NCI-H146 treated with DMSO at 0.1 percent for 48 hours (cell line): ENCODE measurements around the gene QSOX1.

Experiments used
- DNase-seq: peaks from one replicate; lab custom pipeline; 2025; ENCODE audit not compliant: unreplicated experiment; lab: John Stamatoyannopoulos, UW

Gene QSOX1

DNA sequence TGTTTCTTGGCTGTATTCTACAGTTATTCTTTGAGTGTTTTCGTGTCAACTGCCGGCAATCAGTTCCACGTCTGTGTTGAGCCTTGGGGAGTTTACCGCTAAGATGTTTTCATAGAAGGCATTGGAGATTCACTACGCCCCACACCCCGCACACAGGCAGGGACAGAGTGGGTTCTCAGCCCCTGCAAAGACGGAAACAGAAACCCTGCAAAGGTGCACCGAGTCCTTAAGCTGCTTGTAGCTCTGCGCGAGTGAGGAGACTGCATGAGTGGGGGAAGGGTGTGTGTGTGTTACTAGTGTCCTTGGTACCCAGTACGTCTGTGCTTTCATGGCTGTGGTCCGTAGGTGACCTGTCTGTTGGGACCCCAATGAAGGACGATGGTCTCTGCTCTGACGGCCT is 77.3 kb downstream of the QSOX1 start:
- DNase-seq, result no peak

DNA sequence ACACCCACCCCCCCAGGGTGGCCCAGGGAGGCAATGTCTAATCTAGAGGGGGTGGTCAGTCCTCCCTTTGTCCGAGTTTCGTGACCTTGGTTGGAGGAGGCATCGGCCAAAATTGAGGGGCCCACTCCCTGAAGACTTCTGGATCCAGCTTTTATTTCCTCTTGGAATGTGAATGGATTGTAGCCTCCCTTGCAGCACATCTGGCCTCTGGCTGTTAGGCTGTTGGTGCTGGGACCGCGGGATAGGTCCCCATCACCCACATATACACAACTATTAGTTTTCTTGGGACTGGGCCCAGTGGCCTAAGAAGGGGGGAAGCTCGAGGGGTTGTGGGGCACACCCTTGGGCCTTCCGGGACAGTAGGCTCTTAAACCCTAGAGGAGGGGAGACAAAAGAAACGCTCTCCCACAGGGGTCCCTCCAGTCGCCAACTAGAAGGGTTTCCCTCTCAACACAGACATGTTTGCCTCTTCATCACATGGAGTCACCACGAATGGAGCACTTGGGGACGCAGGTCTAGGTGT is 77.9 kb downstream of the QSOX1 start:
- no peak for DNase-seq

- DNase-seq, result no peak
These were observed 78.7 kb downstream of the QSOX1 start for GRCh38 chr1:180233191-180234011.

- no peak for DNase-seq
These were observed 79.9 kb downstream of the QSOX1 start for GRCh38 chr1:180234369-180235076.

DNA sequence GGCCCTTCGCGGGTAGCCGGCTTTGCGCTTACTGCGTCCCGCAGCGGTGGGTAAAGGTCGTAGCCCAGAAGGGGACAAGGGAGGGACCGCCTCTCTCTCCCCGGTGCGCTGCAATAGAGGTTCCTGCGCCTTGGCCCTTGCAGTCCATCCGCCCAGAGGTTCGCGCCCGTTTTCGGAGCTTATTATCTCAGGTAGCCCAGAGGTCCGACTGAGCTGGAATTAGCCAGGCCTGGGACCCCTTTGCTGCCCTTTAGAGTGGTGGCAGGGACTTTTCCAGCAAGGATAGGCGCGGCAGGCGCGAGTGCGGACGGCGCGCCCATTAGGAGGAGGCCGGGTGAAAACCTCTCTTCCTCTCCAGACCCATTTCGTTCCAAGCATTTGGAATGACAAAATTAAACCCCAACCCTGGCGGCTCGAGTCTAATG is 80.4 kb downstream of the QSOX1 start:
- DNase-seq, result no peak

- no peak for DNase-seq
These were observed 81.0 kb downstream of the QSOX1 start for GRCh38 chr1:180235502-180236239.

DNA sequence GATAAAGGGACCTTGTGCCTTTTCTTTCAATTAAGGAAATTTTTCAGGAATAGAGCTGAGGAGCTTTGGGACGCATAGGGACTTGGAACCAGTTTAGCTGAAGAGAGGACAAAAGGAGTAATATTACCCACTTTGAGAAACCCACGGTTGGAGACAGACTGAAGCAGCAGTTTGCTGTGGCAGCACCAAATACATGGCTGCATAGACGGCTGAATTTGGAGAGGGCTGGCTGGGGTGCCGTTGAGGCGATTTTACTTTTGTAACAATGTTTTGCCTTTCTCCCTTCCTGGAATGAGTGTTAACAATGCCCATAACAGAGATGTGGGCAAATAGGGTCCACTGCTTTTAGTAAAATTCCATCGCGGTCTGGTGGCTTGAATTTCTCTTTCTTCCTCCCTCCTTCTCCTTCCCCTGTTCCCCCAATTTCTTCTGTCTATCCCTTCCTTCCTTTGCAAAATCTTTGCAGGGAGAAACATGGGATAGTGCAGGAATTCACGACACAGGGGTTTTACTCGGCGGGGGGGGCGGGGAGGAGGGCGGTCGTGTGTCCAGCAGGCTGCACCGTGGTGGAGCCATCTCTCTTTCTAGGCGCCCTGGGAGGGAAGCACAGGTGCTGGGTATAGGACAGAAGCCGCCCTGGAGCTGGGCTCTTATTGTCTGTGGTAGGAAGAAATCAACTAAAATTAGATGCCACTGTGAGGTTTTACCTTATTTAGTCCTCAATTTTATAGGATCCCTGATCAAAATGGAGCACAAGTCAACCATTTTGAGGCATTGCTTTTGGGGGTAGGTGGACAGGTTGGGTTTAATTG is 82.2 kb downstream of the QSOX1 start:
- DNase-seq, result no peak

DNA sequence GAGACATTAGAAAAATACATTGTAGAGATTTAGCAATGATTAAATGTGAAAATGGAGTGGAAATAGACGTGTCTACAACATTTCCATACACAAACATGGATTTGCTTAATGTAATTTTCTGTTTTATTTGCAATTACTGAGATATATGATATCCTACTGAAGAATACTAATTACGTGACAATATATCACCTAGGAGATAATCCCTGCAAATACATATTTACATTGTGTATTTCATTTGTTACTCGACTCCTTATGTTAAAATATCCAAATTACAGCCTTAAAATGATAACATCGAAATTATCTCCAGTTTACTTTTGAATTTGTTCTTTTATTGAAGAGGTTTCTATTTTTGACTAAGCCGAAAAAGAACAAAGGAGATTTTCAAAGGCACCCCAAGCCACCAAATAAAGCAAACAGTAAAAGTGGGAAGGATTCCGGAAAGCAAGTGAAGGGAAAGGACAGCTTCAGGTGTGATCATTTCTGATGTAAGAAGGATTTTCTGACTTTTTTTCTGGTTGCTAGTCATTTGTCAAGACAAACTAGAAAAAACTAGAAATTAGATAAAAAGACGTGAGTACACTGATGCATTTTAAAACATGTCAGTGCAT is 83.3 kb downstream of the QSOX1 start:
- peak; percentile 93 for DNase-seq

DNA sequence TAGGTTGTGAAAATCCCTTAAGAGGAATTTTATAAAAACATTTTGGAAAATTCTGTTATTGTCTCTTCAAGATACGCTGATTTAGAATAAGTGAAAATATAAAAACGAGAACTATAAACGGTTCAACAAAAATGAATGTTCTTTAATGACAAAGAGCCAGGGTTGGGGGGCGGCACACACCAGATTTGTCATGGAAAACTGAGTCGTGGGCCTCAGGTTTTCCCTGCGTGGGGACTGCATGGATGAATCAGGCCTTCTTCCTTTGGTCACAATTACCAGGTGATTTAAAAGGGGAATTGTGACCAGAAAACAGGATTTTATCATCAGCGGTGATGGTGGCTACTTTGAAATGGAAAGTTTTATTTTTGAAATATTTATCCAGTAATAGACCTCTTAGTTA is 84.0 kb downstream of the QSOX1 start:
- no peak for DNase-seq

DNA sequence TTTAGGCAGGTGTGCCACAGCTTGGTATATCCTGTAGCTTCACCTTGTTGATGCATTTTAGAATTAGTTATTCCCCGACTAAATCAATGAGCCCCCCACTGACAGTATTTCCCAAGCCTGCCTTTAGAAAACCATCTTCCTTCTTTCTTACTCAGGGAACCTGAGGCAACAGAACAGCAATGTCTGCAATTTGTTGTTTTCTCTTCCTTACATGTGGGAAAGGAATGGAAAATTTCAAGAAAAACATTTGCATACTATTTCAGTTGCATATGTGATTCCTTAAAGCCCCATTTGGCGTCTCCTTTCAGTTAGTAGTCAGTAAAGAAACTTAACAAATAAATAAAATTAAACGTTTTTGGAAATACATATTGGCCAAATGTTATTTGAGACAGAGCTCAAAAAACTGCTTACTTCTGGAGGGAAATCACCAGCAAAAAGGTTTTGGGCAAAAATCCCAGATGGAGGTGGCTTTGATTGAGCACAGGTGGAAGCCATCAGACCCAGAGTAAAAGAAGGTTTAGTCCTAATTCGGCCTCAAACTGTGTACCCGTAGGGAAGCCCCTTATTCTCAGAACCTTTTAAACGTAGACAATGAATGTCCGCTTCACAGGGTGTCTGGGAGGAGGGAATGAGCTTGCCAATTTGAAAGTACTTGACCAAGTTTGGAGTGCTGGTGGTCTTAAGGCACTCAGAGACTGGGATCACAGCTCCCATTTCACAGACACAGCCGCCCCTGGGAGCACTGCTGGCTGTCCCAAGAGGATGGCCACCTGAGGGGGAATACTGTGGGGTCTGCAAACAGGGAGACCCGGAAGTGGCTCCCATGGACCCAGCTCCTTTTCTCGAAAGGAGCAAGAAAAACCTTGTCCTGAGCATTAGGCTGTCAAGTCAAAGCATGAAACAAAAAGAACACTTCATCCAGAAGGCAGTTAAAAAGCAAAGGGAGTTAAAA is 84.8 kb downstream of the QSOX1 start:
- no peak for DNase-seq

- DNase-seq, result no peak
These were observed 87.3 kb downstream of the QSOX1 start for GRCh38 chr1:180241716-180242544.

DNA sequence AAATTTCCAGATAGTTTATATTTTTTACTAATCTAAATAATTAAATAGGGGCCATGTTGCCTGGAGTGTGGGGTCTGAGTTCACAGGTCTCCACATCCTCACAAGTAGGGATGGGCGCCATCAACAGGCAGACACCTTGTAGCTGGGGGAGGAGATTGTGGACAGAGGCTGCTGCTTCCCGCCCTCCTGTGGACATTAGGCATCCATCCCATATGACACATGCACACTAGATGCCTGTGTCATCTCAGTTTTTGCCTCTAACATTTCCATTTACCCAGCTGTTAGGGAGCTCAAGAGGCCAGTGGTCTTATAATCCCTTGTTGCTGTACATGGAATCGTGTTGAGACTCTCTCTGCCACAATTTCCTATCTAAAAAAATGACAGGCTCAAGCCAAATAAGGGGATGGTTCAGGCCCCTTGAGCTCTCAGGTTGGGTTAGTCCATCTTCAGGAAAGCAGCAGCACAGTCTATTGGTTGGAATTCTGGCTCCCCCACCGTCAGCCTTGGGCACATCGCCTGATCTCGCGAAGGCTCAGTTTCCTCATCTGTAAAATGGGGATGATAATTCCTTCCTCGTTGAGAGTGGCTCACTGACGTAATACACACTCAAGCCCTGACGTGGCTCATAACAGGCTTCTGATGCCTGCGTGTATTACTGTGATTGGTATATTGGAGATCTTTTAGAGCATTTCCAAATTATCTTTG is 89.0 kb downstream of the QSOX1 start:
- DNase-seq, result no peak

DNA sequence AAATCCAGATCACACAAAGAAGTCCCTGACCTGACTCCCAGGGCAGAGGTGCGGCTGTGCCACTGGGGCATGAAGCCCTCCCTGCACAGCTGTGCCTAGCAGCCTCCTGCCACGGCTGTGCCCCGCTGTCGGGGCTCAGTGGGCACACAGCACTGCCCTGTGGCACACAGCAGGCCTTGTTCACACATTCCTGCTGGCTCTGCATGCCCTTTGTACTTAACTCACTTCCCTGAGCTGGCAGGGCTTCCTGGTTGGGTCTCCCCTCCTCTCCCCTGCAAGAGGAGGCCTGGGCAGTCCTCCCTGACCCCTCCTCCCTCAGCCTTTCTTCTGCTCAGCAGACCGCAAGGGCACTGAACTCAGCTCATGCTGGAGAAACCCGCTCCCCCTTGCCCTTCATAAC is 90.2 kb downstream of the QSOX1 start:
- DNase-seq, result no peak

DNA sequence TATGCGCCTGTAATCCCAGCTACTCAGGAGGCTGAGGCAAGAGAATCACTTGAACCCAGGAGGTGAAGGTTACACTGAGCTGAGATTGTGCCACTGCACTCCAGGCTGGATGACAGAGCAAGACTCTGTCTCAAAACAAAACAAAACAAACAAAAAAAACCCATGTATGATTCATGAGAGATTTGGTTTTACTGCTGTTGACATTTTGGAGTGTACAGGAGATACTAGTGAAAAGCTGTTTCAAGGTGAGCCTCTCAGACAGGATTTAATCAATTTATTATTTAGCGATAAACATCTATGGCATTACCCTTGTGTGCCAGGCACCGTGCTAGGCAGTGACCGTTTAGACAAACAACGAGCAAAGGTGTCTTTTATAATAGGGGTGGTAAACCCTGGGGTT is 91.9 kb downstream of the QSOX1 start:
- DNase-seq, result no peak

DNA sequence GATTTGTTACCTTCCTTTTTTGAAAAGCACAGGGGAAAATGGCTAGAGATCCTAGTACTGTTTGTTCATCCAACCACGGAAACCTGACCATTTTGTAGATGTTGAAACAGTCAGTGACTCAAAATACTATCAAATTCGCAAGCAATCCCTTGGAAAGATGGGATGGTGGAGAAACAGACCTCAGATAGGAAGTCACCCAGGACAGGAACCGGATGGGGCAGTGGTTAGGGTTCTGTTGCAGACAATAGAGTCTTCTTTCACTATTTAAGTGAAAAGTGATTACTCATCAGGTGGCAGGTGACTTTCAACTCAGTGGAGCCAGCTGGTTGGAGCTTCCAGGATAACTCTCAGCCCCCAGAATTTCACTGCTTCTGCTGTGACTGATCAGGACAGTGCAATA is 92.4 kb downstream of the QSOX1 start:
- DNase-seq, result no peak

DNA sequence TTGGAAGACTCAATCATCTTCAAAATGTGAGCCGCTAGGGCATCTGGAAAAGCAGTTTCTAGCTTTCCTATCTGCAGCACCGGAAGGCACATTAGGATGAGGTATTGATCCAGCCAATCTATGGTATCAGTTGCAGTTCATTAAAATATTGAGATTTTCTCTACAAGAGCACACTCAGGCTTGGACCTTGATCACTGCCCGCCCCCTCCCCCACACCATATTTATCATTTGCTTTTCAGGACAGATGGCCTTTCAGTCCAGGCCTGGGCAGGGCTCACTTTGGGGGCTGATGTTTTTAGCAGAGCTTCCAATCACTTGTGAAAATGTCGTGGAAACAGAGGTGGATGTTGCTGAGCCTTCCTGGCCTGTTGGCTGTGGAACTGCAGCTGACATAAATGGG is 92.9 kb downstream of the QSOX1 start:
- no peak for DNase-seq

DNA sequence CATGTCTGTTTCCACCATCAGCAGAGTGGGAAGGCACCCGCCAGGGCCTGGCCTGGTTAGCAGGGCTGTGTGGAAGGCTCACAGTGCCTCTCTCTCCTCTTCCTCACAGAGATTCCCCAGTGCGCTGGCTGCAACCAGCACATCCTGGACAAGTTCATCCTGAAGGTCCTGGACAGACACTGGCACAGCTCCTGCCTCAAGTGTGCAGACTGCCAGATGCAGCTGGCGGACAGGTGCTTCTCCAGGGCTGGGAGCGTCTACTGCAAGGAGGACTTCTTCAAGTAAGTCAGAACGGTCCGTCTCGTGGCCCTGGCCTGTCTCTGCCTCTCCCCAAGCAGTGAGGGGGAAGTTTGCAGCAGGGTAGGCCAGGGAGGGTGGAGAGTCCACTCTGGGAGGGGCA is 93.5 kb downstream of the QSOX1 start:
- no peak for DNase-seq
